Natural killer cell (primary cell): ENCODE data around the gene EGFR. TPM values are rescaled to one million over a fixed set of nuclear protein-coding genes. Genes with fewer than 3 reads are reported as not detected.

ENCODE experiments used
- ATAC-seq, 3 donors: fragments of 150-1000 bp in 2 of 3; fragments of 200-7000 bp in 1 of 3; cut with Tn5 transposase; 1 replicate in 1 of 3; 2 replicates in 2 of 3; pipeline ENCODE4 v1.10.0; 2021; ENCODE audit warnings: mild to moderate bottlenecking in 2 of 3, moderate library complexity in 2 of 3
- DNase-seq, 2 donors: peaks; one replicate each; pipeline versions ENCODE4 v3.0.0 to v3.0.0-alpha.2; 2013 to 2021; ENCODE audit warnings: mixed read lengths in 1 of 2
- H3K27ac ChIP-seq: one replicate; pipeline ENCODE4 v1.5.1; 2013; ENCODE audit warnings: mild to moderate bottlenecking, low read length
- H3K27me3 ChIP-seq: one replicate; pipeline ENCODE4 v1.6.1; 2013; ENCODE audit warnings: low read length; ENCODE audit not compliant: control insufficient read depth, insufficient read depth
- H3K36me3 ChIP-seq: one replicate; pipeline ENCODE4 v1.6.1; 2013; ENCODE audit warnings: low read length; ENCODE audit not compliant: control insufficient read depth, insufficient read depth
- H3K4me1 ChIP-seq: one replicate; pipeline ENCODE4 v1.6.1; 2013; ENCODE audit warnings: low read length; ENCODE audit not compliant: control insufficient read depth, insufficient read depth
- H3K4me3 ChIP-seq: one replicate; pipeline ENCODE4 v1.5.1; 2013; ENCODE audit warnings: low read length
- H3K9me3 ChIP-seq: one replicate; pipeline ENCODE4 v1.6.1; 2013; ENCODE audit warnings: low read length; ENCODE audit not compliant: control insufficient read depth, insufficient read depth
- H3K27ac Mint-ChIP-seq, 2 donors: one replicate each; pipeline ENCODE4 v1.8.0; 2022; ENCODE audit warnings: mild to moderate bottlenecking in 2 of 2, mixed read lengths in 2 of 2, moderate library complexity in 1 of 2
- H3K27me3 Mint-ChIP-seq, 2 donors: one replicate each; pipeline ENCODE4 v1.8.0; 2022; ENCODE audit warnings: low read depth in 2 of 2, mixed read lengths in 2 of 2
- H3K36me3 Mint-ChIP-seq: one replicate; pipeline ENCODE4 v1.8.0; 2022; ENCODE audit warnings: mixed read lengths
- H3K4me1 Mint-ChIP-seq, 2 donors: one replicate each; pipeline ENCODE4 v1.8.0; 2022; ENCODE audit warnings: mixed read lengths in 2 of 2
- H3K4me3 Mint-ChIP-seq: one replicate; pipeline ENCODE4 v1.8.0; 2022; ENCODE audit warnings: mild to moderate bottlenecking, moderate library complexity, mixed read lengths
- H3K9me3 Mint-ChIP-seq, 2 donors: one replicate each; pipeline ENCODE4 v1.8.0; 2022; ENCODE audit warnings: mixed read lengths in 2 of 2
- CTCF ChIP-seq: fragments of 200-600 bp; IDR thresholded peaks from one replicate; pipeline ENCODE4 v1.8.0; 2022; ENCODE audit warnings: antibody characterized with exemption
- WGBS: methylation state at CpG from one replicate; pipeline ENCODE4 v1.1.7; 2013; ENCODE audit warnings: missing lambda C conversion rate; ENCODE audit not compliant: insufficient coverage; 5-methylcytosine and 5-hydroxymethylcytosine counted together
- intact Hi-C: fragments of 100-400 bp; cut with micrococcal nuclease; formaldehyde crosslinking; loops from one replicate; pipeline ENCODE4 v1.14.2; 2022
- total RNA-seq, 4 donors: library from RNA; stranded (reverse); fragments of 120-200 nt in 1 of 4; gene quantifications; one replicate each; pipeline versions ENCODE4 v1.2.3 to v1.2.4, GENCODE V29; 2013 to 2022

EGFR gene
- total RNA-seq, 3 donors from 2014 or later (not counting 1 experiment from before 2014, with no cell fraction given), result not detected

- WGBS, result 82% methylated on average over 8 of the region's 8 CpGs
- Histone ChIP-seq H3K27ac (no peak overlapping the region), H3K36me3 (no peaks in the 10 kb centered on the region), H3K9me3 (peaks cover 1% of the 10 kb centered on the region), H3K27me3 (no peaks in the 10 kb centered on the region), H3K4me3 (no peak overlapping the region), H3K4me1 (no peaks in the 10 kb centered on the region)
- H3K27me3 Mint-ChIP-seq, result peaks cover 16 to 18% of the 10 kb centered on the region in 2 donors
- intact Hi-C loops, result no loop called here
- DNase-seq, result no peak
- H3K36me3 Mint-ChIP-seq, result no peaks in the 10 kb centered on the region
- H3K9me3 Mint-ChIP-seq, result no peaks in the 10 kb centered on the region
- H3K4me3 Mint-ChIP-seq, result no peak overlapping the region
- TF ChIP-seq CTCF, result no peak
- H3K4me1 Mint-ChIP-seq, result peaks cover 0 to 8% of the 10 kb centered on the region in 2 donors
- H3K27ac Mint-ChIP-seq, result no peak overlapping the region
- ATAC-seq, result no peak
Observed at GRCh38 chr7:55236476-55236875, 217.7 kb downstream of the EGFR start.

GRCh38 chr7:55237156-55237893 is 218.5 kb downstream of the EGFR start:
- Histone ChIP-seq H3K27me3 (no peaks in the 10 kb centered on the region), H3K27ac (no peak overlapping the region), H3K4me1 (no peaks in the 10 kb centered on the region), H3K9me3 (no peaks in the 10 kb centered on the region), H3K4me3 (no peak overlapping the region), H3K36me3 (no peaks in the 10 kb centered on the region)
- Mint-ChIP-seq H3K36me3 (no peaks in the 10 kb centered on the region), H3K27ac (no peak overlapping the region), H3K4me3 (no peak overlapping the region), H3K9me3 (no peaks in the 10 kb centered on the region), H3K4me1 (peaks cover 0 to 8% of the 10 kb centered on the region in 2 donors), H3K27me3 (peaks cover 14 to 18% of the 10 kb centered on the region in 2 donors)
- 79% methylated on average over 15 of the region's 15 CpGs for WGBS
- DNase-seq (no peak), ATAC-seq (no peak)
- no peak for TF ChIP-seq CTCF
- intact Hi-C loops, result no loop called here

- DNase-seq (no peak), ATAC-seq (no peak)
- no peak for TF ChIP-seq CTCF
- no peaks in the 10 kb centered on the region for H3K27me3 ChIP-seq
- peaks cover 12 to 23% of the 10 kb centered on the region in 2 donors for H3K27me3 Mint-ChIP-seq
- 74% methylated on average over 3 of the region's 3 CpGs for WGBS
- H3K4me3 ChIP-seq, result no peak overlapping the region
- no peaks in the 10 kb centered on the region for H3K36me3 Mint-ChIP-seq
- H3K4me1 Mint-ChIP-seq, result peaks cover 0 to 8% of the 10 kb centered on the region in 2 donors
- intact Hi-C loops, result no loop called here
- no peaks in the 10 kb centered on the region for H3K4me1 ChIP-seq
- H3K4me3 Mint-ChIP-seq, result no peak overlapping the region
- H3K27ac Mint-ChIP-seq, result no peak overlapping the region
- no peaks in the 10 kb centered on the region for H3K9me3 Mint-ChIP-seq
- no peaks in the 10 kb centered on the region for H3K9me3 ChIP-seq
- no peak overlapping the region for H3K27ac ChIP-seq
- H3K36me3 ChIP-seq, result no peaks in the 10 kb centered on the region
Observed at GRCh38 chr7:55239406-55239805, 220.6 kb downstream of the EGFR start.
